NCI-H2081 (cell line): ENCODE measurements around the gene SLC10A2.

Experiments used
- DNase-seq, 2 experiments: peaks; one replicate each; lab custom pipeline; 2025; lab: John Stamatoyannopoulos, UW

SLC10A2 gene

DNA sequence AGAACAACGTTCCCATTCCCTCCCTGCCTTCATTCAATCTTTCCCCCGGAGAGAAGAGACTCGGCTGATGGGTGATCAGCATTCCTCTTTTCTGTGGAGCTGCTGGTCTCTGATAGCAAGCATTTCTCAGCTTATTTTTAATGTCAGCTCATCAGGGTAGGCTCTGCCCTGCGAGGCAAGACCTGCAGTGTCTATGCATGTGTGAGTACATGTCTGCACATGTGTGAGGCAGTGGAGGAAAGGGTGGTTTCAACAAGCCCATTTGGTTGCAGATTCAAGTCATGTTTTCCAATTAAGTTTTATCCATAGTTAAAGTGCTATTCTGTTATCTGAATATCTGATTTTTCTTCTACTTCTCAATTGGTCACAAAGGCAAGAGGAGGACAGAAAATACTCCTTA, 19.5 kb downstream of the SLC10A2 start:
- no peak for DNase-seq

DNA sequence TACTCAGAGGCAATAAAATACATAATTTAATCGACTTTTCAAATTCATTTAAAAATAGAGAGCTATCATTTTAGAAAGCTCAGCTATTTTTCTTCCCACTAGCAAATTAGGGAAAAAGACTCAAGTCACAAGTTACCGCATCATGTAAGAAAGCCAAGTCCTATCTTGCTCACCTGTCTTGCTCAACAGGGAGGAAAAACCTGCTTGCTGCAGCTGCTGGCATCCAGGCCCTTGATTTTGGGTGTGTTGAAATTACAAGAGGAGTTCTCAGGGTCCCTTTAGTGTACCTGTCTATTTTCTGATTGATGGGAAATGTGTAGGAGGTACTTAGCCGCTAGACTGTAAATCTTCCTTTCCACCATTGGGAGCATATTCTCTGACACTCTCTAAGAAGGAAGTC, 22.2 kb downstream of the SLC10A2 start:
- no peak for DNase-seq

DNA sequence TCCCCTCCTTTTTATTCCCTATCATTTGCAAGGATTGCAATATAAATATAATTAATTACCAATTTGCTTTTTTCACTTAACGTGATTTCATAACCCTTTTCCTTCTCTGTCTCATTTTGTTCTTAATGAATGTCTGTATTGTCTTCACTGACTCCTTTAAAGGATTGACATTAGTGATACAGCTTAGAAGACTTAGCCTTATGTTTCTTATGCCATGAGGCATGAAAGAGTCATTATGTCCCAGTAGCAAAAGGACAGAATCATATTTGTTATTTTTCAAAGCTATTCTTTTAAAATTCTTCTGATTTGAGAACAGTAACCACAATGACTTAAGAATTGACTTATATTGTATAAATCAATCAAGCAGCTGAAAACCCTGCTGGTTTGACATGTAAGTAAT, 26.2 kb downstream of the SLC10A2 start:
- no peak for DNase-seq

DNA sequence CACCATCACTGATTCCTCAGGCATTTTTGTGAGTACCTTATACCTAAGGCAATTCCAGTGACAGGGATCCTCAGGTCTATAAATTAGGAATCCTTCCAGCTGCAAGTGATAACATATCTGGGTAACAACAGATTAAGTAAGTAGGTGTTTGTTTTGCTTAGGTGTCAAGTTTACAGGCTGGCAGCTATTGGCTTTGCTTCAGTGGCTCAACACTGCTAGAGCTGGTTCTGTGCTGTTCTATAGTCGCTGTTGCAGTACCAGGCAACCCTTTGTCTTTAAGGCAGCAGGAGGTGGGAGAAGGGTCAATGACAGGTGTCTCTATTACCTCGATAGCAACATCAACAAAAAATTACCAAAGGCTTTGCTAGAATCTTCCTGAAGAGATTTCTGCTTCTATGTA, 27.0 kb downstream of the SLC10A2 start:
- no peak for DNase-seq

DNA sequence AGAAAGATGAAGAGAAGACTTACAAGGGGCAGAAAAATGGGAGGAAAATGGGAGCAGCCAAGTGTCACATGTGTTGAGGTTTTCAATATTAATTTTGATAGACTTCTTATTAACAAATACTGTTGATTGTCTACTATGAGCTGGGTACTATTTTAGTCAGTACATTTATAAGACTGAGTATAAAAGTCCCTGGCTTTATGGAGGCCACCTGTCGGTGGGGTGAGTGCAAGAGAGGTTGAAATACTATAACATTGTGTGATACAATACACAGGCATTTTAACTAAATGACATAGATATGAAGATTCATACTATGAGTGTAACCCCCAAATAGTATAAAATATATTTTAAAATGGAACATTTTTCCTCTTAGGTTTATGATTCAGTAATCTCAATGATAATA, 29.9 kb downstream of the SLC10A2 start:
- no peak for DNase-seq

DNA sequence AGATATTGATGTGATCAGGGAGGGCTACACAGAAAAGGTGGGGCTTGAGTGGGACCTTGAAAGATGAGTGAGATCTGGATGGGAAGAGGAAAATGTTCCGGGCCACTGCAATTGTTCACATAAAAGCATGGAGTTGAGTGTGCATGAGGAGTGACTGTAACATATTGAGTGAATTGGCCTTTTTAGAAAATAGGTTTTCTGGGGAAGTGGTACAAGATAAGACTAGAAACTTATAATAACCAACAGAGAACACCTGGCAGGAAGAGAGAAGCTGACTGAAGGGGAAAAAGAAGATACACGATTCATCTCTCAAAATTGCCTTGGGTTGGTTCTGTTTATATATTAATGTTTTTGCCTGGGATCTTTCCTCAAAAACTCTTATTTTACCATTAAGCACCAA, 32.2 kb downstream of the SLC10A2 start:
- no peak for DNase-seq

DNA sequence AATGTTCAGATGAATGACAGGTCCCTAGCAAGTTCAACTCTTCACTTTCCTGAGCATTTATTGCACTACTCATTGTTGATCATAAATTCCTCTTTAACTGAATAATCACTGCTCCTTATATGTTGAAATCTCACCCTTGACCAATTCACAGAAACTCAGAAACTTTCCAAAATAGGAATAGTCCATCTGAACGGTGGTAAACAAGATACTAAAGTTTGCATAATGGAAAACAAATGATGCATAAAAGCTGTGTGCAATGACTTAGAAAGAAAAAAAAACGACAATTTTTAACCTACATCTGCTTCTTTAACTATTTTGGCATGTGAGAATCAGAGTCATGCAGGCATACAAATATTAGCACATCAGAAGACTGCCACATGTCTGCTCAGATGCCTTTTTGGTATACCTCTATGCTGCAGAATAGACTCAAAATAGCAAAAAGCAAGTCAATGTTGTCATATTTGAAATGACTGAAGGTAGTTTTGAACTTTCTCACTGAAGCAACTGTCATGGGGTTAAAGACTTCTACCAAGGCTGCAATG, 34.8 kb downstream of the SLC10A2 start:
- no peak for DNase-seq

DNA sequence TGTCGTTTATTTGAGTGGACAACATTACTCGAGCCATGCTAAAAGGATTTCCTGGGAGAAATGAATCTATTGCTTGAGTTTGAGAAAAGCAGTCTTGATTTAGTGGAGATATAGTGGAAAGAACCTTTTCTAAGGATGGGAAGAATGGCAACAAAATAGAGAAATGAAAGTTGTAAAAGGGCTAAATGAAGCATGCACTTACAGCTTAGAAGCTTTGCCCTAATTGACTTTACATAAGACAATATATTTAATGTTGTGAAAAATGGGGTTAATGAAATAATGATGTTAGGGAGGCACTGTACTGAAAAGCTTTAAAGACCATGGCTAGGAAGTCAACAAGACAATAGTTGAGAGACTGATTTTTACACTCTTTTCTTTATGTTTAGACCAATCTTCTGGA, 35.4 kb downstream of the SLC10A2 start:
- DNase-seq, result no peak

DNA sequence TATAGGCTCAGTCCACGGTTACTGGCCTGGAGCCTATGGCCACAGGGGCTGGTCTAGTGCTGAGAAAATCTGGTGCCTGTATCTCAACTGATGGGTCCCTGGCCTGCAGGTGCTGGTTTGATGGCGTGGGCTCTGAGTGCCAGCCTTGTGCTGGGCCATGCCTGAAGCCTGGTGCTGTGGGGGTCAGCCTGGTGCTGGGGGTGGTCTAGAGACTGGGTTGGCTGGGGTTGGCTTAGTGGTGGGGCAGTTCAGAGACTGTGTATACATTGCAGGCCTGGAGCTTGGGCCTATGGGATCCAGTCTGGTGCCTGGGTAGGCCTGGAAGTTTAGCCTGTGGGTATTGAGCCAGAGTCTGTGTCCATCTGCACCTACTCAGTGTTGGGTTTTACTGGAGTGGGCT, 36.4 kb downstream of the SLC10A2 start:
- no peak for DNase-seq

DNA sequence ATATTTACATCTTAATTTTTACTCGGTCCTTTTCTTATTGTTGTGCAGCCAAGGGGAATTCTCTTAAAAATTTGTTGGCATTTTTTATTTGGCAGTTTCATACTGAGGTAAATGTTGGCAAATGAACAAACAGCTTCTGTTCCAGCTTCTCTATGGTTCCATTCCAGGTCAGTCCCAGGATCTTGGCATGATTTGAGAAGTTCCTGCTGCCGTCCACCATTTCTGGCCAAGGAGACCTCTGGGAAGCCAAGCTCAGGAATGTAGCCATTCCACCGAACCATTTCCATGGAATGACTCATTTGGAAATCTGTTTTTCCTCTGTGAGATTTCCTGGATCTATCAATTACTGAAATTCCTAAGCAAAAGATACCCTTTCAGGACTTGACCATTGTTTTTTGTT, 43.9 kb downstream of the SLC10A2 start:
- DNase-seq, result no peak

DNA sequence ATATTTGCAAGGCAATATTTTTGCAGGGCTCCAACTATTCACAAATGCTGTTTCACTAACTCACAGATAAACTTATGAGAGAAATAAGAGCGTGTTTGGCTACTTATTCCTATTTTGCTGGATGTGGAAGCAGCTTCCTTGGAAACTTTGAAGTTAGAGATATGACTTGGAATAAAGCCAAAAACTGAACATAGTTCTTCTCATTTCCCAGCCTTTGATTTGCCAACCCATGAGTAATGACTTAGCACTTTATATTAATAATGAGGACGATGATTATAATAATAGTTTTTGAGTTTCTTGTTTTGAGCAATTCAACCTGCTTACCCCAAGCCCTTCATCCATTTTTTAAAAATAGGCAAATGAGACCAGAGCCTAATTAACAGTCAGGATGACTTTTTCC, 47.7 kb downstream of the SLC10A2 start:
- DNase-seq, result no peak

DNA sequence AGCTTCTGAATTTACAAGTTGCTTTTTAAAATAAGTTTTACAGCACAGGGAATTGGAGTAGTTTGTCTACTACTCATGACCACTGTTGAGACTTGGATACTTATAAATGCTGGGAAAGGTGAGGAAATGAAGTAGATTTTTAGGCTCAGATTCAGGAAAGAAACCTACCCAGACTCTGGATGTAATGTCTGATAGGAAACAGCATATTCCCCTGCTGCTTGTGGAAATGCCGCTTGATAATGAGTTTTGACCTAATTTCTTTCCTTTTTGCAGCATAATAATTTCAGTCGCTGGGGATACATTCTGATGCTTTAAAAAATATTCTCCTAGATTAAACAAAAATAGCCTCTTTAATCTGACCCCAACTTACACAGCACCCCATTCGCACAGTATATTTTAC, 53.6 kb downstream of the SLC10A2 start:
- no peak for DNase-seq

DNA sequence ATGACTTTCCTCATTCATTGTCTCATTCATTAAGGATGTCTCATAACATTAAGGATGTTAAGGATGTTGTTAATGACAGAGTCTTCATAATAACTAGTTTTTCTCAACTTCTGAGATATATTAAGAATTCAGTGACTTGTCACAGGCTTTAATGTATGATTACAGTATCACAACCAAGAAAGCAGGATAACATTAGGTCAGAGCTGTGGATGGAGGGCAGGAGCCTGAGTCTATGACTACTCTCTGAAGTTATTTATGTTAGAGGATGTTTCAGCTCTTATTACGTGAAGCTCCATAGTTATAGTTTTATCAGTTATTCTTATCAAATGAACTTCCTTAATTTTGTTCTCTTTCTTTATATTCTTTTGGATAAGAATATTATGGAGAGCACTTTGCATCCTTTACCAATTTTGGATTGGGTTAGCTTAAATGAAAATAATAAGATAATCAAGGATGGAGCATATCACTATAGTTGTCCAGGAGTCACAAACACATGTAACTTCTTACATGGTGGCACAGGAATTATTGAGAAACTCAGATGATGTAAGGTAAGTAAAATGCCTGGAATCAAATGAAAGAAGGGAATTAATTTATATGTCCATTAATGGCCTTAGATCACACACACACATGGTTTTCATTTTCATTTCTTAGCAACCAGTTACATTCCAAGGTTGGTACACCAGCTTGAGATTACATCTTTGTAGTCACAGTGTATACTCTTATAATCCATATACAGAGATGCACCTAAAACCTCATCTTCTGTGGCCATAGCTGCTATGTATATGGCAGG, 57.0 kb downstream of the SLC10A2 start:
- DNase-seq, result no peak

DNA sequence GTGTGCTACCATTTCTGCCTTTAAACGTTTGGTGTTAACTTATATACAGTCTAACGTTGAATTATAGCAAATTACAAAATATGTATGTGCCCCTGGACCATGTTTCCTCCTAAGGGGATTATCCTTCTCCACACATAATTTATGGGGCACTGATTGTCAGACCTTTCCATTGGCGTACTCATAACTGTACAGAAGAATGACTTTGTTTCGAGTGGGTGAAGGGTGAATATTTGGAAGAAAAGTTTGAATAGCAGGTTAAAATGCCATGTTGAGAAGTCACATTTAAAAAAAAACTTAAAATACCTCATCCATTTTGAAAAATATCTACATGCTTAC, 58.8 kb downstream of the SLC10A2 start:
- no peak for DNase-seq

DNA sequence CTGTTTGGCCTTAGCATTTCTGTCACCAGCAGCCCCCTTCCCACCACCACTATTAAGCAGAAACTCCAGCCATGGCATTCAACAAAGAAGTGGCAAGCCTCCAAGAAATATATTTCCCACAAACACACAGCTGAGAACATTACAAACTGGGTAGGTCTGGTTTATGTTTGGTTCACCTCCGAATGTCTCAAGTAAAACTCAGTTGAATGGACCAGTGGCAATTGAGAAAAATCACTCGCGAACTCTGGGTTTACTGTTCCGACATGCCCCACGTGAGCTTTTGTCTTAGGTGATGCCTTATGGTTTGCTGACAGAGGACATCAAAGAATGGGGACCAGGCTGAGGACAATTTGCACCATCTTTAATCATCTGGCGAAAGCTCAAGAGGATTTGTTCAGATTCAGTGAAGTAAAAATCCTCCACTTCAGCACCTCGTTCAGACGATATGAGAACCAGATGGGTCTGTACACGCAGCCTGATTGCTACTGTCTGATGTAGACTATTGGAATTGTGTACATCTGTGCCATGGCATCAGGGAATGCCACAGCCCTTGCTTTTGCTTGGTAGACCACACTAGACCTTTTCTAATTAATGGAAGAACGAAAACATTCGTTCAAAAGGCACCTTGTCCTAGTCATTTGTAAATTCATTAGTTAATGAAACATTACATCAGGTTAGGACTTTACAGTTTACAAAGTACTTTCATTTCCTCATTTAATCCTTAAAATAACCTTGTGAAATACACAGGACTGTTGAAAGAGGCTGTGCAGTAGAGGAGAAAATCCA, 59.4 kb downstream of the SLC10A2 start:
- DNase-seq, result no peak

DNA sequence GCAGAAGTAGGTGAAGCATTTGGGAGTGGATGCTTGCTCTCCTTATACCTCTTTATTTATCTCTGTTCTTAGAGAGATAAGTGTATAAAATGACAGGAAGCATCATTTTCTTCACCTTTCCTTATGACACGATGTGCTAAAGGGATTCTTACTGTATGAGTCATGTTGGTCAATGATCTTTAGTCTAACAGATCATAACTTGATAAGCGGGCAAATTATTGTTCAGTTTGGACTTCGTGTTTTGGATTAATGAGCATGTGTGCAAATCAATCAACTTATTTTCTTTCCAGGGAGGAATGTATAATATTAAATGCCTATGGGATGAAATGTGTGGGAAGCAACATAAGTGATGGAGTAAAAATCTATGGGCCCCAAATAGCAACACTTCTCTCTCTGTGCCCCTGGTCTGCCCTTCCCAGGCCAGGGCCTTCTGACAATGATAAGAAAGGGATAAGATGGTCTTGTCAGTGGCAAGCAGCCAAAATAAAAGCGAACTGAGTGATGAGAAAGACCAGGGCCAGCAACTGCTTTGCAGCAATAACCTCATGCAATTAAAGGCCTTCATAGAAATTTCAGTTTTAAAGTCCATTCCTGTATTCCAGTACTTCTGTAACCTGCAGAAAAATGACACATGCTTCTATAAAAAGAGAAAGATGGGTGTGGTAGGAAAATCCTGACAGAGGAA, 61.4 kb downstream of the SLC10A2 start:
- no peak for DNase-seq

DNA sequence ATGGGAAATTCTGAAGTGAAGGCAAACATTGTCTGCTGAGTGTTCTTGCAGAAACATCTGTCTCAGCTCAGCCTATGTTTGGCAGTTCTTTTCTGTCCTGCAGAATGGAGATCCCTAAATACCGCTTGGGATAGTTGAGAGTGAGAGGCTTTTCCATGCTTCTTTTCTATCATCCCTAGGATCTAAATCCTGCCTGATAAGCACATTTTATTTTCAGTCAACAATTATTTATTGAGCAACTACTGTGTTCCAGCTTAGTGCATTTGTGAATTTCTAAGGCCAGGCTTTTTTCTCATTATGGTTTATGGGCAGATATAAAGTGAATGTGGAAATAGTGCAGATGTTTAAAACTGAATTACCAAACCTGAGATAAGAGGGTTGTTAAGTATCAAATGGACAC, 62.6 kb downstream of the SLC10A2 start:
- no peak for DNase-seq

DNA sequence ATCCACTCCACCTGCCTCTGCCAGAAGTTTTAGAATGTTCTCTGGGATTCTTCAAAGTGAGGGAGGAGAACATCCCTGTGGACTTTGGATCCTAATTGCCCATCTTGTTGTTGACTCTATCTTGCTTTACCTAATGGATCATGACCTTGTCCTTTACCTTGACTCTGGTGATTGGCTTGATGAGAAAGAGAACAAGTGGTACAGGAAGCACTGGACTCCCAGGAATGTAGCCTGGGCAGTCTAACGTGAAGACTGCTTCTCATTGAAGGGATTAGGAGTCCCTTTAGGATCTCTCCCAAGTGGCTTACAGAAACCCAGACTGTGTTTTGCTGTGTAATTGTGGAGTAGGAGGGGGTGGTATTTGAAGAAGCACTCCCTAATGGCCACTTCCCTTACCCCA, 63.9 kb downstream of the SLC10A2 start:
- DNase-seq, result no peak

DNA sequence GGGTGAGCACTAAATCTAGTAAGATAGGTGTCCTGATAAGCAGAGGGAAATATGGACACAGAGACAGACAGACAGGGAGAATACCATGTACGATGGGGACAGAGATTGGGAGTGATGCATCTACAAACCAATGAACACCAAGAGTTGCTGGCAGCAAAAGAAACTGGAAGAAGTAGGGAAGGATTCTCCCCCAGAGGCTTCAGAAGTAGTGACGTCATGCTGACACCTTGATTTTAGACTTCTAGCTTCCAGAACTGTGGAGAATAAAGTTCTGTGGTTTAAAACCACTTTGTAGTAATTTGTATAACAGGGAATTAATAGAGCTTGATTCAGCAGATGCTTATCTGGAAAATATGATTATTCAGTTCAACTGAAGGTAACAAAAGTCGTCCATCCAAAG, 66.1 kb downstream of the SLC10A2 start:
- DNase-seq, result no peak

DNA sequence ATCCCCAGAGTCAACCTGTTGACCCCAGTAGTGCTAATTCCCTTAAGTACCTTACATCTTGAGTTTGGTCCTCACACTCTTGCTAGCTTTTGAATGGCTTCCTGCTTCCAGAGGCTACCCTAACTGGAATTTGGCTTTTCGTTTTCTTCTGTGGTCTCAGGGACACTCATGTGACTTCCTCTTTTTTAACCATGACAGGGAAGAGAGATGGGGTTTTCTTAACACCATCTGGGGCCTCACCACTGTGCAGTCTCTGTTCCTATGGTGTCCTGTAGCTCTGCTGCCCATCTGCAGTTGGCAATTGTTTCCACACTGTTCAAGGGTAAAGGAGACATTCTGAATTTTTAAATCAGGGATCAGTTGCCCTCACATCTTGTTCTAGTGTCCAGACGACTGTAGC, 66.7 kb downstream of the SLC10A2 start:
- DNase-seq, result no peak
